Choroid plexus epithelial cell (primary cell): ENCODE data around the gene SGIP1.

Source experiments
- DNase-seq: peaks from one replicate; pipeline ENCODE4 v3.0.0-alpha.2; 2010; ENCODE audit warnings: low read depth
- H3K4me3 ChIP-seq: 2 replicates; pipeline ENCODE4 v1.5.1; 2011; ENCODE audit warnings: low read depth, mild to moderate bottlenecking, control low read depth, low read length, moderate library complexity
- CTCF ChIP-seq: conservative IDR thresholded peaks from 2 replicates; pipeline ENCODE4 v1.5.1; 2011; ENCODE audit warnings: low read depth, mild to moderate bottlenecking, control low read depth, inconsistent platforms, low read length, moderate library complexity

Gene SGIP1

GRCh38 chr1:66552287-66552686, 18.3 kb downstream of the SGIP1 start:
- no peak for DNase-seq
- TF ChIP-seq CTCF: no peak
- H3K4me3 ChIP-seq: no peak overlapping the region

- H3K4me3 ChIP-seq: no peak overlapping the region
- peak; percentile 43 for DNase-seq
- no peak for TF ChIP-seq CTCF
Measured at GRCh38 chr1:66552829-66553228, 18.9 kb downstream of the SGIP1 start.

- peak; percentile 59 for DNase-seq
- TF ChIP-seq CTCF: no peak
- no peak overlapping the region for H3K4me3 ChIP-seq
Measured at GRCh38 chr1:66553846-66554245, 19.9 kb downstream of the SGIP1 start.

GRCh38 chr1:66556161-66556611, 22.2 kb downstream of the SGIP1 start:
- no peak for TF ChIP-seq CTCF
- no peak for DNase-seq
- H3K4me3 ChIP-seq: no peak overlapping the region

GRCh38 chr1:66557157-66557556, 23.2 kb downstream of the SGIP1 start:
- no peak for TF ChIP-seq CTCF
- DNase-seq: peak; percentile 33
- H3K4me3 ChIP-seq: no peak overlapping the region

GRCh38 chr1:66559517-66559916, 25.6 kb downstream of the SGIP1 start:
- no peak for DNase-seq
- no peak for TF ChIP-seq CTCF

GRCh38 chr1:66562561-66562960, 28.6 kb downstream of the SGIP1 start:
- no peak for TF ChIP-seq CTCF
- H3K4me3 ChIP-seq: no peak overlapping the region
- no peak for DNase-seq

More at GRCh38 chr1:66559517-66559916, 25.6 kb downstream of the SGIP1 start:
- H3K4me3 ChIP-seq: no peak overlapping the region
